ENCODE measurements around the gene ZNF80. TPM values are rescaled to one million over a fixed set of nuclear protein-coding genes. Genes with fewer than 3 reads are reported as not detected.

Gene ZNF80
- polyA plus RNA-seq, 3 donors = not detected

- peaks cover 3% of the 10 kb centered on the region for H3K4me1 Mint-ChIP-seq
- TF ChIP-seq CTCF (IDR thresholded peaks at IDR 0.05) = no peak
- Histone ChIP-seq H3K36me3 (replicated peaks in 1 of 2; ENCODE audit: control insufficient read depth in 1 of 2, insufficient read depth in 2 of 2, low read length in 2 of 2) (no peaks in the 10 kb centered on the region), H3K9me3 (replicated peaks in 1 of 2; ENCODE audit: control insufficient read depth in 1 of 2, insufficient read depth in 1 of 2, low read length in 2 of 2) (peaks cover 0 to 3% of the 10 kb centered on the region in 2 donors), H3K79me2 (ENCODE audit: insufficient read depth, low read length) (no peaks in the 10 kb centered on the region), H3K27me3 (ENCODE audit: control insufficient read depth in 2 of 2, insufficient read depth in 2 of 2, low read length in 2 of 2) (no peaks in the 10 kb centered on the region), H3K4me1 (ENCODE audit: control insufficient read depth in 1 of 2, insufficient read depth in 2 of 2, low read length in 2 of 2) (no peaks in the 10 kb centered on the region), H4K20me1 (ENCODE audit: insufficient read depth, low read length) (no peaks in the 10 kb centered on the region), H3K27ac (ENCODE audit: low read depth in 1 of 2, low read length in 2 of 2) (no peak overlapping the region), H3K4me2 (replicated peaks; ENCODE audit: extremely low read depth, low read length, poor library complexity, severe bottlenecking) (no peak overlapping the region), H3K4me3 (replicated peaks in 1 of 3; ENCODE audit: low read depth in 2 of 3, low read length in 3 of 3) (no peak overlapping the region), H2AFZ (ENCODE audit: insufficient read depth, low read depth, low read length, poor library complexity, severe bottlenecking) (no peak overlapping the region), H3K9ac (ENCODE audit: insufficient read depth, low read length, poor library complexity, severe bottlenecking) (no peak overlapping the region)
- peaks cover 2 to 16% (median 8%) of the 10 kb centered on the region in 7 donors for H3K9me3 Mint-ChIP-seq
- no peaks in the 10 kb centered on the region for H3K36me3 Mint-ChIP-seq
- WGBS (ENCODE audit: insufficient coverage) = no CpG with 5 or more reads among the region's 3 CpGs
- H3K27ac Mint-ChIP-seq = no peak overlapping the region
- DNase-seq = no peak
- intact Hi-C loops (cut with micrococcal nuclease) = no loop called here
- H3K27me3 Mint-ChIP-seq (ENCODE audit: low read depth in 3 of 3) = peaks cover 0 to 2% (median 0%) of the 10 kb centered on the region in 3 donors
- no peak overlapping the region for H3K4me3 Mint-ChIP-seq
These were observed 1.9 kb downstream of the ZNF80 start for GRCh38 chr3:114235431-114235830.

GRCh38 chr3:114234745-114235144, 2.6 kb downstream of the ZNF80 start:
- no peak overlapping the region for H3K27ac ChIP-seq (ENCODE audit: low read depth in 1 of 2, low read length in 2 of 2)
- Mint-ChIP-seq H3K4me3 (no peak overlapping the region), H3K27me3 (ENCODE audit: low read depth in 3 of 3) (peaks cover 0 to 2% (median 0%) of the 10 kb centered on the region in 3 donors), H3K36me3 (no peaks in the 10 kb centered on the region), H3K9me3 (peaks cover 2 to 16% (median 8%) of the 10 kb centered on the region in 7 donors), H3K4me1 (peaks cover 3% of the 10 kb centered on the region), H3K27ac (no peak overlapping the region)
- no peak for TF ChIP-seq CTCF (IDR thresholded peaks at IDR 0.05)
- no peak overlapping the region for H3K4me2 ChIP-seq (replicated peaks; ENCODE audit: extremely low read depth, low read length, poor library complexity, severe bottlenecking)
- H3K27me3 ChIP-seq (ENCODE audit: control insufficient read depth in 2 of 2, insufficient read depth in 2 of 2, low read length in 2 of 2) = no peaks in the 10 kb centered on the region
- H3K4me3 ChIP-seq (replicated peaks in 1 of 3; ENCODE audit: low read depth in 2 of 3, low read length in 3 of 3) = no peak overlapping the region
- H3K9ac ChIP-seq (ENCODE audit: insufficient read depth, low read length, poor library complexity, severe bottlenecking) = no peak overlapping the region
- DNase-seq = no peak
- no peaks in the 10 kb centered on the region for H3K4me1 ChIP-seq (ENCODE audit: control insufficient read depth in 1 of 2, insufficient read depth in 2 of 2, low read length in 2 of 2)
- H3K79me2 ChIP-seq (ENCODE audit: insufficient read depth, low read length) = no peaks in the 10 kb centered on the region
- WGBS (ENCODE audit: insufficient coverage) = no CpG with 5 or more reads among the region's 3 CpGs
- no peaks in the 10 kb centered on the region for H4K20me1 ChIP-seq (ENCODE audit: insufficient read depth, low read length)
- intact Hi-C loops (cut with micrococcal nuclease) = no loop called here
- peaks cover 0 to 3% of the 10 kb centered on the region in 2 donors for H3K9me3 ChIP-seq (replicated peaks in 1 of 2; ENCODE audit: control insufficient read depth in 1 of 2, insufficient read depth in 1 of 2, low read length in 2 of 2)
- H3K36me3 ChIP-seq (replicated peaks in 1 of 2; ENCODE audit: control insufficient read depth in 1 of 2, insufficient read depth in 2 of 2, low read length in 2 of 2) = no peaks in the 10 kb centered on the region
- H2AFZ ChIP-seq (ENCODE audit: insufficient read depth, low read depth, low read length, poor library complexity, severe bottlenecking) = no peak overlapping the region

Measured in CD14-positive monocyte (primary cell).